NCI-H2029 treated with DMSO at 0.1 percent for 48 hours (cell line): ENCODE results near the gene SPATA21.
A peak's percentile ranks its signal among the peaks of the same experiment; 100 is the strongest.

ENCODE experiments used
- DNase-seq: peaks from one replicate; lab custom pipeline; 2025; lab: John Stamatoyannopoulos, UW

SPATA21 gene

GRCh38 chr1:16420424-16421118 lies 16.7 kb downstream of the SPATA21 start:
- no peak for DNase-seq

GRCh38 chr1:16418823-16419425 lies 18.3 kb downstream of the SPATA21 start:
- no peak for DNase-seq

- no peak for DNase-seq
These were observed 24.0 kb downstream of the SPATA21 start for GRCh38 chr1:16413191-16413590.

GRCh38 chr1:16410803-16411202 lies 26.4 kb downstream of the SPATA21 start:
- DNase-seq: no peak

GRCh38 chr1:16409536-16410152 lies 27.6 kb downstream of the SPATA21 start:
- no peak for DNase-seq

GRCh38 chr1:16406868-16407267 lies 30.4 kb downstream of the SPATA21 start:
- no peak for DNase-seq

- DNase-seq: no peak
These were observed 31.8 kb downstream of the SPATA21 start for GRCh38 chr1:16405441-16405840.

- no peak for DNase-seq
These were observed 34.5 kb downstream of the SPATA21 start for GRCh38 chr1:16402742-16403141.

GRCh38 chr1:16398371-16398953 lies 38.8 kb downstream of the SPATA21 start:
- no peak for DNase-seq

GRCh38 chr1:16397120-16397519 lies 40.1 kb downstream of the SPATA21 start:
- no peak for DNase-seq

GRCh38 chr1:16396591-16396990 lies 40.6 kb downstream of the SPATA21 start:
- DNase-seq: no peak

- DNase-seq: no peak
These were observed 42.2 kb downstream of the SPATA21 start for GRCh38 chr1:16394977-16395376.

GRCh38 chr1:16393570-16394521 lies 43.4 kb downstream of the SPATA21 start:
- no peak for DNase-seq

- no peak for DNase-seq
These were observed 44.3 kb downstream of the SPATA21 start for GRCh38 chr1:16392740-16393569.

GRCh38 chr1:16391411-16391810 lies 45.8 kb downstream of the SPATA21 start:
- no peak for DNase-seq

- DNase-seq: peak; percentile 21
These were observed 49.7 kb downstream of the SPATA21 start for GRCh38 chr1:16387201-16388188.

GRCh38 chr1:16386454-16387113 lies 50.6 kb downstream of the SPATA21 start:
- peak; percentile 5 for DNase-seq

GRCh38 chr1:16385659-16386453 lies 51.4 kb downstream of the SPATA21 start:
- DNase-seq: no peak
